Stomach (tissue), 4 donors: Measurements from ENCODE around the gene RPS19.

Source experiments
- CTCF ChIP-seq, 7 experiments: fragments of 450-650 bp in 4 of 7; fragments of 200-600 bp in 3 of 7; sonication (generic) in 3 of 7; IDR thresholded peaks; one replicate each; pipeline ENCODE4 v1.5.1; 2016 to 2019; ENCODE audit warnings: antibody characterized with exemption in 7 of 7, control low read depth in 2 of 7, mild to moderate bottlenecking in 1 of 7
- EP300 ChIP-seq: sonication (generic); formaldehyde crosslinking; IDR thresholded peaks from one replicate; pipeline ENCODE4 v1.6.1; 2017; ENCODE audit warnings: antibody characterized with exemption
- POLR2A ChIP-seq, 4 donors: fragments of 450-650 bp; IDR thresholded peaks; one replicate each; pipeline ENCODE4 v1.6.1; 2016; ENCODE audit warnings: antibody characterized with exemption in 4 of 4, control low read depth in 2 of 4, mild to moderate bottlenecking in 1 of 4, moderate library complexity in 1 of 4
- POLR2AphosphoS5 ChIP-seq, 3 donors: sonication (generic); formaldehyde crosslinking; IDR thresholded peaks; one replicate each; pipeline ENCODE4 v1.6.1; 2016; ENCODE audit warnings: antibody characterized with exemption in 3 of 3

- TF ChIP-seq CTCF (IDR thresholded peaks at IDR 0.05): no peak
- TF ChIP-seq POLR2AphosphoS5 (IDR thresholded peaks at IDR 0.05): no peak
- TF ChIP-seq POLR2A (IDR thresholded peaks at IDR 0.05): no peak
- TF ChIP-seq EP300: no peak
Measured at GRCh38 chr19:41879080-41879479, 19.0 kb downstream of the RPS19 start.
